Endothelial cell of umbilical vein (primary cell): ENCODE results near the gene KIFC1. TPM values are rescaled to one million over a fixed set of nuclear protein-coding genes. Genes with fewer than 3 reads are reported as not detected.

Experiments used
- BruUV-seq: library from RNA; stranded (reverse); fragments of 400-500 nt; replicated peaks from 2 replicates; lab custom pipeline; 2021; lab: Mats Ljungman, UMichigan
- CTCF ChIA-PET: fragments of 300-600, 350-600 bp; sonication (Branson Sonifier 250); formaldehyde crosslinking; loops from one replicate; lab custom pipeline; 2021; ENCODE audit warnings: antibody characterized with exemption, inconsistent platforms; lab: Charles Lee
- POLR2A ChIA-PET: fragments of 300-600, 350-600 bp; sonication (Branson Sonifier 250); formaldehyde crosslinking; loops from one replicate; lab custom pipeline; 2021; ENCODE audit warnings: antibody characterized with exemption, inconsistent platforms; lab: Charles Lee
- DNase-seq: peaks from one replicate; pipeline ENCODE4 v3.0.0-alpha.2; 2011; ENCODE audit warnings: low read depth, low spot score
- FAIRE-seq: peaks from 2 replicates; lab custom pipeline; 2011; peaks lifted over from hg19 to GRCh38; lab: Jason Lieb, UNC
- H2AFZ ChIP-seq: 2 replicates; pipeline ENCODE4 v1.6.0; 2012; ENCODE audit warnings: low read depth, low read length, control low read depth, inconsistent platforms
- H3K27ac ChIP-seq: 2 replicates; pipeline ENCODE4 v1.5.1; 2011; ENCODE audit warnings: low read depth, mild to moderate bottlenecking, control low read depth, low read length, moderate library complexity; ENCODE audit not compliant: insufficient read depth
- H3K27me3 ChIP-seq, 2 experiments: 2 replicates each; pipeline versions ENCODE4 v1.6.0 to v1.6.1; 2011; ENCODE audit warnings: low read length in 2 of 2, mixed read lengths in 1 of 2; ENCODE audit not compliant: control insufficient read depth in 2 of 2, insufficient read depth in 2 of 2
- H3K36me3 ChIP-seq, 2 experiments: 2 replicates in 1 of 2; 3 replicates in 1 of 2; pipeline ENCODE4 v1.5.1; 2011; ENCODE audit warnings: low read length in 2 of 2, mild to moderate bottlenecking in 1 of 2, moderate library complexity in 1 of 2; ENCODE audit not compliant: control insufficient read depth in 2 of 2, insufficient read depth in 2 of 2; ENCODE audit errors: extremely low read depth in 1 of 2
- H3K4me1 ChIP-seq: 3 replicates; pipeline ENCODE4 v1.5.1; 2011; ENCODE audit warnings: mild to moderate bottlenecking, low read length; ENCODE audit not compliant: control insufficient read depth, insufficient read depth; ENCODE audit errors: extremely low read depth
- H3K4me2 ChIP-seq: 2 replicates; pipeline ENCODE4 v1.6.1; 2011; ENCODE audit warnings: low read length, control low read depth, mixed read lengths; ENCODE audit not compliant: insufficient read depth
- H3K4me3 ChIP-seq, 3 experiments: fragments of 200-600 bp in 1 of 3; sonication (generic), shearing (Covaris generic) in 1 of 3; replicated peaks in 1 of 3; 2 replicates each; pipeline ENCODE4 v1.5.1; 2011 to 2016; ENCODE audit warnings: control low read depth in 3 of 3, low read length in 3 of 3, mild to moderate bottlenecking in 2 of 3, inconsistent platforms in 1 of 3, low read depth in 1 of 3, moderate library complexity in 1 of 3; ENCODE audit not compliant: insufficient read depth in 1 of 3
- H3K79me2 ChIP-seq: 2 replicates; pipeline ENCODE4 v1.6.0; 2012; ENCODE audit warnings: low read length, inconsistent platforms; ENCODE audit not compliant: control insufficient read depth, insufficient read depth
- H3K9ac ChIP-seq: replicated peaks from 2 replicates; pipeline ENCODE3; 2011; ENCODE audit warnings: low read length, control low read depth; ENCODE audit not compliant: insufficient read depth; ENCODE audit errors: extremely low read depth
- H3K9me1 ChIP-seq: replicated peaks from 3 replicates; pipeline ENCODE4 v1.6.0; 2011; ENCODE audit warnings: mild to moderate bottlenecking, low read length; ENCODE audit not compliant: control insufficient read depth, insufficient read depth; ENCODE audit errors: extremely low read depth
- H3K9me3 ChIP-seq: replicated peaks from 2 replicates; pipeline ENCODE4 v1.5.1; 2012; ENCODE audit warnings: low read length, inconsistent platforms; ENCODE audit not compliant: control insufficient read depth, insufficient read depth
- H4K20me1 ChIP-seq: replicated peaks from 2 replicates; pipeline ENCODE3; 2011; ENCODE audit warnings: mild to moderate bottlenecking, low read length; ENCODE audit not compliant: control insufficient read depth, insufficient read depth; ENCODE audit errors: extremely low read depth
- CTCF ChIP-seq, 2 donors: IDR thresholded peaks; 1 replicate in 1 of 2; 2 replicates in 1 of 2; pipeline ENCODE4 v1.5.1; 2011; ENCODE audit warnings: low read length in 2 of 2, mild to moderate bottlenecking in 2 of 2, moderate library complexity in 2 of 2, control low read depth in 1 of 2, inconsistent platforms in 1 of 2, low read depth in 1 of 2; ENCODE audit not compliant: insufficient read depth in 1 of 2; ENCODE audit errors: extremely low read depth in 1 of 2
- EZH2 ChIP-seq: IDR thresholded peaks from 2 replicates; pipeline ENCODE4 v1.6.1; 2012; ENCODE audit warnings: borderline replicate concordance, low read depth, mild to moderate bottlenecking, moderate library complexity, low read length, inconsistent platforms; ENCODE audit not compliant: severe bottlenecking
- FOS ChIP-seq: IDR thresholded peaks from 2 replicates; pipeline ENCODE4 v1.6.1; 2011; ENCODE audit warnings: mild to moderate bottlenecking, low read length, moderate library complexity, borderline replicate concordance; ENCODE audit not compliant: insufficient read depth
- GATA2 ChIP-seq: IDR thresholded peaks from 2 replicates; pipeline ENCODE4 v1.7.0; 2011; ENCODE audit warnings: low read depth, mild to moderate bottlenecking, moderate library complexity, mixed read lengths, low read length; ENCODE audit not compliant: insufficient read length, insufficient read depth
- JUN ChIP-seq: IDR thresholded peaks from 2 replicates; pipeline ENCODE4 v1.6.1; 2011; ENCODE audit warnings: borderline replicate concordance, low read depth; ENCODE audit not compliant: insufficient read length, insufficient read depth
- MAX ChIP-seq: IDR thresholded peaks from 2 replicates; pipeline ENCODE4 v1.6.1; 2011; ENCODE audit not compliant: insufficient read depth, insufficient read length
- MYC ChIP-seq: IDR thresholded peaks from one replicate; pipeline ENCODE4 v1.6.1; 2011; ENCODE audit warnings: mild to moderate bottlenecking, low read depth, low read length
- POLR2A ChIP-seq: IDR thresholded peaks from 2 replicates; pipeline ENCODE4 v1.6.1; 2012; ENCODE audit warnings: low read depth, mild to moderate bottlenecking, control low read depth, low read length
- POLR2AphosphoS5 ChIP-seq: IDR thresholded peaks from 2 replicates; pipeline ENCODE4 v1.6.1; 2012; ENCODE audit warnings: low read depth, mild to moderate bottlenecking, control low read depth, low read length, moderate library complexity; ENCODE audit not compliant: insufficient read depth
- dilution Hi-C: fragments of 300-500 bp; cut with MboI; formaldehyde crosslinking; loops from one replicate; pipeline ENCODE4 v1.15.0; 2019; ENCODE audit warnings: low sequenced_read_pairs; ENCODE audit not compliant: extremely low pct_ligation_motif_present
- intact Hi-C: fragments of 100-400 bp; cut with micrococcal nuclease; formaldehyde crosslinking; loops from one replicate; pipeline ENCODE4 v1.10.0; 2022
- polyA plus RNA-seq, 4 experiments: library from polyadenylated mRNA; depleted of rRNA in 3 of 4; stranded (reverse) in 3 of 4; unstranded in 1 of 4; fragments of >200 nt; gene quantifications; 2 replicates each; pipeline versions ENCODE4 v1.2.1 to v1.2.3, GENCODE V29; 2011 to 2012; ENCODE audit warnings: missing spikeins in 1 of 4
- total RNA-seq: library from RNA; stranded (reverse); gene quantifications from 2 replicates; pipeline ENCODE4 v1.2.3, GENCODE V29; 2021

KIFC1 gene
- total and polyA plus RNA-seq, 2 donors (not counting 3 experiments of a cell fraction or from before 2014, with no cell fraction given): 39.3 to 63.4 TPM

- no peak overlapping the region for H3K4me3 ChIP-seq
- no peaks in the 10 kb centered on the region for H4K20me1 ChIP-seq
- no peaks in the 10 kb centered on the region for H3K4me1 ChIP-seq
- intact Hi-C loops: no loop called here
- no TSS peak for BruUV-seq
- no peaks in the 10 kb centered on the region for H3K27me3 ChIP-seq
- H3K9me3 ChIP-seq: no peaks in the 10 kb centered on the region
- dilution Hi-C loops: no loop called here
- no peak for FAIRE-seq
- no peak overlapping the region for H3K4me2 ChIP-seq
- DNase-seq: no peak
- ChIA-PET CTCF (interaction anchor here (1.1 kb wide), 1 partner anchor 12 kb away, joined by 3 read pairs; no protein-coding TSS in a partner anchor), POLR2A (interaction anchor here (2.5 kb wide), 1 partner anchor 17 kb away, joined by 6 read pairs; the partner anchor contains the start of gene ZBTB9)
- no peaks in the 10 kb centered on the region for H3K79me2 ChIP-seq
- H2AFZ ChIP-seq: no peak overlapping the region
- H3K9ac ChIP-seq: no peak overlapping the region
- no peak overlapping the region for H3K27ac ChIP-seq
- no peak for TF ChIP-seq CTCF (IDR thresholded peaks at IDR 0.05; ENCODE audit: extremely low read depth in 1 of 2, insufficient read depth in 1 of 2, low read depth in 1 of 2, low read length in 2 of 2)
- no peak for TF ChIP-seq MAX
- no peak for TF ChIP-seq MYC
- TF ChIP-seq FOS: no peak
- TF ChIP-seq JUN: no peak
- no peak for TF ChIP-seq EZH2
- TF ChIP-seq POLR2A: no peak
- no peak for TF ChIP-seq GATA2
- TF ChIP-seq POLR2AphosphoS5: no peak
- H3K36me3 ChIP-seq: peaks cover 3 to 23% of the 10 kb centered on the region in 2 experiments
- no peaks in the 10 kb centered on the region for H3K9me1 ChIP-seq
Observed at GRCh38 chr6:33437666-33438065, 46.0 kb downstream of the KIFC1 start.
